Measurements from ENCODE around the gene SDHC. TPM values are rescaled to one million over a fixed set of nuclear protein-coding genes. Genes with fewer than 3 reads are reported as not detected.
A peak's percentile ranks its signal among the peaks of the same experiment; 100 is the strongest.

SDHC gene
- total and polyA plus RNA-seq, 2 of the 13 experiments (the other 11 are each of a cell fraction or from before 2014, with no cell fraction given) = 27.1 to 229 TPM

DNA sequence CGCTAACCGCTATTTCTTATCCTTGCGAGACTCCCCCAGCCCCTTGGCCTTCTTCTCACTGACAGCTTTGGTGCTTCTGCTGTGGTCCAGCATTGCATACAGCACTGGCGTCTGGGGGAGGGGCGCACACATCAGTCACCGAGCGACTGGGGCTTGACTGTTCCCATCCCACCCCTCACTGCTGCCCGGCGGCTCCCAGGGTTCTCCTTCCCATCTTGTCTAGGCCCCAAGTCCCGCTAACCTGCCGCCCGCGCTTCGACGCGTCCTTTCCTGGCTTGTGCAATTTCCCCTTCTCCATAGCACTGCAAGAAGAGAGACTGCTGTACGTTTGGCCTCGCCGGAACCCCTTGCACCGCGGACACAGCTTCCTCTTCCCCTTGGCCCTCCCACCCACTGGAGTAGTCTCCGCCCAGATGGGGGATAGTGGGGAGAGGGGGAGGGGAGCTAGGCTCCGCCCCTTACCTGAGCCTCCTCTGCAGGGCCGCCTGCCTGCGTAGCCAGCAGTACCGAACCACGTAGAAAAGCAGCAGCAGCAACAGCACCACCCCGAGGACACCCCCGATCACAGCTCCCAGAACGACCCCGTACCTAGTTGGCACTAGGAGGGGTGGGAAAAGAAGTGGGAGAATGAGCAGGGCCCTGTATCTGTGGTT is 8.2 kb upstream of the SDHC start (continued):
- TF ChIP-seq ZNF280D (CRISPR knock-in tag; IDR thresholded peaks at IDR 0.05) (no peak), SAFB2 (CRISPR knock-in tag; IDR thresholded peaks at IDR 0.05; ENCODE audit: borderline replicate concordance, low read depth) (no peak), MLX (CRISPR knock-in tag; IDR thresholded peaks at IDR 0.05) (no peak), ZSCAN30 (CRISPR knock-in tag; IDR thresholded peaks at IDR 0.05) (no peak), TFDP1 (CRISPR knock-in tag; IDR thresholded peaks at IDR 0.05; ENCODE audit: borderline replicate concordance) (0 out of 2 replicates have a peak, but pooled peaks have one; percentile 26), KLF15 (CRISPR knock-in tag; IDR thresholded peaks at IDR 0.05; ENCODE audit: borderline replicate concordance) (no peak), NCOA1 (CRISPR knock-in tag; IDR thresholded peaks at IDR 0.05) (no peak), STAG1 (CRISPR knock-in tag; IDR thresholded peaks at IDR 0.05) (peak; percentile 43), ZNF431 (CRISPR knock-in tag; IDR thresholded peaks at IDR 0.05; ENCODE audit: borderline replicate concordance, low read depth) (no peak), ZNF777 (CRISPR knock-in tag; IDR thresholded peaks at IDR 0.05) (no peak), PHF8 (CRISPR knock-in tag; IDR thresholded peaks at IDR 0.05) (peak; percentile 54; the same call in 1 of the 2 replicates), ZNF17 (CRISPR knock-in tag; IDR thresholded peaks at IDR 0.05) (no peak), ZNF556 (CRISPR knock-in tag; IDR thresholded peaks at IDR 0.05; ENCODE audit: borderline replicate concordance) (peak; percentile 21; the same call in 1 of the 2 replicates), ZFY (CRISPR knock-in tag; IDR thresholded peaks at IDR 0.05) (peak; percentile 37; the same call in 1 of the 2 replicates)
- TF ChIP-seq, protein P1, sequence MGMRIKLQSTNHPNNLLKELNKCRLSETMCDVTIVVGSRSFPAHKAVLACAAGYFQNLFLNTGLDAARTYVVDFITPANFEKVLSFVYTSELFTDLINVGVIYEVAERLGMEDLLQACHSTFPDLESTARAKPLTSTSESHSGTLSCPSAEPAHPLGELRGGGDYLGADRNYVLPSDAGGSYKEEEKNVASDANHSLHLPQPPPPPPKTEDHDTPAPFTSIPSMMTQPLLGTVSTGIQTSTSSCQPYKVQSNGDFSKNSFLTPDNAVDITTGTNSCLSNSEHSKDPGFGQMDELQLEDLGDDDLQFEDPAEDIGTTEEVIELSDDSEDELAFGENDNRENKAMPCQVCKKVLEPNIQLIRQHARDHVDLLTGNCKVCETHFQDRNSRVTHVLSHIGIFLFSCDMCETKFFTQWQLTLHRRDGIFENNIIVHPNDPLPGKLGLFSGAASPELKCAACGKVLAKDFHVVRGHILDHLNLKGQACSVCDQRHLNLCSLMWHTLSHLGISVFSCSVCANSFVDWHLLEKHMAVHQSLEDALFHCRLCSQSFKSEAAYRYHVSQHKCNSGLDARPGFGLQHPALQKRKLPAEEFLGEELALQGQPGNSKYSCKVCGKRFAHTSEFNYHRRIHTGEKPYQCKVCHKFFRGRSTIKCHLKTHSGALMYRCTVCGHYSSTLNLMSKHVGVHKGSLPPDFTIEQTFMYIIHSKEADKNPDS (CRISPR knock-in tag; IDR thresholded peaks at IDR 0.05) = no peak
- TF ChIP-seq, protein P2, sequence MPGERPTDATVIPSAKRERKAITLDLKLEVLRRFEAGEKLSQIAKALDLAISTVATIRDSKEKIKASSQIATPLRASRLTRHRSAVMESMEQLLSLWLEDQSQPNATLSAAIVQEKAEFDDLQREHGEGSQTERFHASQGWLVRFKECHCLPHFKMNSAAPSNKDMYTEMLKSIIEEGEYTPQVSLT (CRISPR knock-in tag; IDR thresholded peaks at IDR 0.05; ENCODE audit: borderline replicate concordance, low read depth) = no peak
- TF ChIP-seq, protein P3, sequence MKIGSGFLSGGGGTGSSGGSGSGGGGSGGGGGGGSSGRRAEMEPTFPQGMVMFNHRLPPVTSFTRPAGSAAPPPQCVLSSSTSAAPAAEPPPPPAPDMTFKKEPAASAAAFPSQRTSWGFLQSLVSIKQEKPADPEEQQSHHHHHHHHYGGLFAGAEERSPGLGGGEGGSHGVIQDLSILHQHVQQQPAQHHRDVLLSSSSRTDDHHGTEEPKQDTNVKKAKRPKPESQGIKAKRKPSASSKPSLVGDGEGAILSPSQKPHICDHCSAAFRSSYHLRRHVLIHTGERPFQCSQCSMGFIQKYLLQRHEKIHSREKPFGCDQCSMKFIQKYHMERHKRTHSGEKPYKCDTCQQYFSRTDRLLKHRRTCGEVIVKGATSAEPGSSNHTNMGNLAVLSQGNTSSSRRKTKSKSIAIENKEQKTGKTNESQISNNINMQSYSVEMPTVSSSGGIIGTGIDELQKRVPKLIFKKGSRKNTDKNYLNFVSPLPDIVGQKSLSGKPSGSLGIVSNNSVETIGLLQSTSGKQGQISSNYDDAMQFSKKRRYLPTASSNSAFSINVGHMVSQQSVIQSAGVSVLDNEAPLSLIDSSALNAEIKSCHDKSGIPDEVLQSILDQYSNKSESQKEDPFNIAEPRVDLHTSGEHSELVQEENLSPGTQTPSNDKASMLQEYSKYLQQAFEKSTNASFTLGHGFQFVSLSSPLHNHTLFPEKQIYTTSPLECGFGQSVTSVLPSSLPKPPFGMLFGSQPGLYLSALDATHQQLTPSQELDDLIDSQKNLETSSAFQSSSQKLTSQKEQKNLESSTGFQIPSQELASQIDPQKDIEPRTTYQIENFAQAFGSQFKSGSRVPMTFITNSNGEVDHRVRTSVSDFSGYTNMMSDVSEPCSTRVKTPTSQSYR (CRISPR knock-in tag; IDR thresholded peaks at IDR 0.05; ENCODE audit: borderline replicate concordance) = peak; percentile 50; the same call in 1 of the 2 replicates
